ENCODE results near the gene LPCAT1.

DNA sequence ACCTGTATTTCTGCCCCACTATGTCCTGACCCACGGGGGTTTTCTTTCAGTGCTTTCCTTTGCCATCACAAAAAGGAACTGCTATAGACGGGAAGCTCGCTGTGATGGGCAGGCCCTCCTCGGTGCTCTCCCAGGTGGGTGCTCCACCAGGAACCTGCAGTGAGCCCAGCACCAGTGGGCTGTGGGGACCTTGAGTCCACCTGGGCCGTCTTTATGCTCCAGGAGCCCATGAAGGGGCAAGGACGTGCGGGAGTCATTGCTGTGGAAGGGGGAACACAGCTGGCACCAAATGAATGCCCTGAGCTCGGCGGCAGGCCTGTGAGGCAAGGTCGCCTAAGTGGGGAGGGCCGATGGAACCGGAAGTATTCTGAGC lies 41.8 kb downstream of the LPCAT1 start:
- TF ChIP-seq, protein P1, sequence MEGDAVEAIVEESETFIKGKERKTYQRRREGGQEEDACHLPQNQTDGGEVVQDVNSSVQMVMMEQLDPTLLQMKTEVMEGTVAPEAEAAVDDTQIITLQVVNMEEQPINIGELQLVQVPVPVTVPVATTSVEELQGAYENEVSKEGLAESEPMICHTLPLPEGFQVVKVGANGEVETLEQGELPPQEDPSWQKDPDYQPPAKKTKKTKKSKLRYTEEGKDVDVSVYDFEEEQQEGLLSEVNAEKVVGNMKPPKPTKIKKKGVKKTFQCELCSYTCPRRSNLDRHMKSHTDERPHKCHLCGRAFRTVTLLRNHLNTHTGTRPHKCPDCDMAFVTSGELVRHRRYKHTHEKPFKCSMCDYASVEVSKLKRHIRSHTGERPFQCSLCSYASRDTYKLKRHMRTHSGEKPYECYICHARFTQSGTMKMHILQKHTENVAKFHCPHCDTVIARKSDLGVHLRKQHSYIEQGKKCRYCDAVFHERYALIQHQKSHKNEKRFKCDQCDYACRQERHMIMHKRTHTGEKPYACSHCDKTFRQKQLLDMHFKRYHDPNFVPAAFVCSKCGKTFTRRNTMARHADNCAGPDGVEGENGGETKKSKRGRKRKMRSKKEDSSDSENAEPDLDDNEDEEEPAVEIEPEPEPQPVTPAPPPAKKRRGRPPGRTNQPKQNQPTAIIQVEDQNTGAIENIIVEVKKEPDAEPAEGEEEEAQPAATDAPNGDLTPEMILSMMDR (IDR thresholded peaks at IDR 0.05; ENCODE audit: poor library complexity): no peak
- TF ChIP-seq EZH2 (IDR thresholded peaks at IDR 0.05; ENCODE audit: borderline replicate concordance): no peak
